ENCODE results near the gene PPOX. TPM values are rescaled to one million over a fixed set of nuclear protein-coding genes. Genes with fewer than 3 reads are reported as not detected.

The PPOX gene
- total RNA-seq, 1 donor from 2014 or later: 18.3 TPM

- H3K27ac Mint-ChIP-seq: no peak overlapping the region
Observed at GRCh38 chr1:161188381-161188780, 22.2 kb downstream of the PPOX start.

GRCh38 chr1:161189036-161189435 lies 22.8 kb downstream of the PPOX start:
- Histone ChIP-seq H2AFZ (replicated peaks) (no peak overlapping the region), H3K4me3 (no peak overlapping the region), H3K4me1 (no peaks in the 10 kb centered on the region), H3F3A (ENCODE audit: low read depth) (no peaks in the 10 kb centered on the region), H3K79me2 (ENCODE audit: low read depth) (no peaks in the 10 kb centered on the region), H3K36me3 (no peaks in the 10 kb centered on the region), H3K9ac (no peak overlapping the region), H3K9me3 (ENCODE audit: low read depth) (no peaks in the 10 kb centered on the region), H3K27ac (no peak overlapping the region), H4K20me1 (ENCODE audit: low read depth) (no peaks in the 10 kb centered on the region), H3K4me2 (no peak overlapping the region), H3K27me3 (no peaks in the 10 kb centered on the region)
- no peak for TF ChIP-seq EZH2 (IDR thresholded peaks at IDR 0.05)
- TF ChIP-seq CTCF (IDR thresholded peaks at IDR 0.05): no peak
- no peak for TF ChIP-seq EZH2phosphoT487 (IDR thresholded peaks at IDR 0.05)
- Mint-ChIP-seq H3K27ac (no peak overlapping the region), H3K36me3 (no peaks in the 10 kb centered on the region), H3K9me3 (no peaks in the 10 kb centered on the region), H3K27me3 (ENCODE audit: insufficient read depth, low read depth) (peaks cover 14% of the 10 kb centered on the region), H3K4me1 (peaks cover 13% of the 10 kb centered on the region), H3K4me3 (no peak overlapping the region)
- no peak for DNase-seq (ENCODE audit: low spot score)

More at GRCh38 chr1:161188381-161188780, 22.2 kb downstream of the PPOX start:
- H3K4me2 ChIP-seq: no peak overlapping the region
- Mint-ChIP-seq H3K9me3 (no peaks in the 10 kb centered on the region), H3K27me3 (ENCODE audit: insufficient read depth, low read depth) (peaks cover 19% of the 10 kb centered on the region), H3K36me3 (no peaks in the 10 kb centered on the region), H3K4me1 (peaks cover 13% of the 10 kb centered on the region), H3K4me3 (no peak overlapping the region)
- no peaks in the 10 kb centered on the region for H3K27me3 ChIP-seq
- H3K27ac ChIP-seq: no peak overlapping the region
- no peak for TF ChIP-seq EZH2 (IDR thresholded peaks at IDR 0.05)
- no peak for TF ChIP-seq CTCF (IDR thresholded peaks at IDR 0.05)
- no peak for TF ChIP-seq EZH2phosphoT487 (IDR thresholded peaks at IDR 0.05)
- no peak for DNase-seq (ENCODE audit: low spot score)
- H3K9ac ChIP-seq: no peak overlapping the region
- H3K36me3 ChIP-seq: no peaks in the 10 kb centered on the region
- H3K4me1 ChIP-seq: no peaks in the 10 kb centered on the region
- H3F3A ChIP-seq (ENCODE audit: low read depth): no peaks in the 10 kb centered on the region
- no peaks in the 10 kb centered on the region for H4K20me1 ChIP-seq (ENCODE audit: low read depth)
- H3K9me3 ChIP-seq (ENCODE audit: low read depth): no peaks in the 10 kb centered on the region
- H2AFZ ChIP-seq (replicated peaks): no peak overlapping the region
- no peaks in the 10 kb centered on the region for H3K79me2 ChIP-seq (ENCODE audit: low read depth)
- no peak overlapping the region for H3K4me3 ChIP-seq

GRCh38 chr1:161190962-161191521 lies 24.8 kb downstream of the PPOX start:
- H3K9me3 Mint-ChIP-seq: no peaks in the 10 kb centered on the region
- Histone ChIP-seq H3K27me3 (no peaks in the 10 kb centered on the region), H3K79me2 (ENCODE audit: low read depth) (no peaks in the 10 kb centered on the region), H3K9ac (no peak overlapping the region), H3K36me3 (no peaks in the 10 kb centered on the region), H4K20me1 (ENCODE audit: low read depth) (no peaks in the 10 kb centered on the region), H2AFZ (replicated peaks) (no peak overlapping the region), H3K4me1 (no peaks in the 10 kb centered on the region), H3K27ac (no peak overlapping the region), H3K9me3 (ENCODE audit: low read depth) (no peaks in the 10 kb centered on the region), H3K4me2 (no peak overlapping the region), H3F3A (ENCODE audit: low read depth) (no peaks in the 10 kb centered on the region), H3K4me3 (no peak overlapping the region)
- H3K4me3 Mint-ChIP-seq: no peak overlapping the region
- peaks cover 13% of the 10 kb centered on the region for H3K4me1 Mint-ChIP-seq
- no peak for DNase-seq (ENCODE audit: low spot score)
- H3K27ac Mint-ChIP-seq: no peak overlapping the region
- TF ChIP-seq EZH2 (IDR thresholded peaks at IDR 0.05) (no peak), EZH2phosphoT487 (IDR thresholded peaks at IDR 0.05) (no peak), CTCF (IDR thresholded peaks at IDR 0.05) (no peak)
- no peaks in the 10 kb centered on the region for H3K36me3 Mint-ChIP-seq
- H3K27me3 Mint-ChIP-seq (ENCODE audit: insufficient read depth, low read depth): peaks cover 15% of the 10 kb centered on the region

Measured in neural progenitor cell (in vitro differentiated cells).